PFSK-1 (cell line): ENCODE measurements around the gene TIMP1.

Experiments used
- FOXP2 ChIP-seq: optimal IDR thresholded peaks from 2 replicates; pipeline ENCODE3; 2011; ENCODE audit warnings: borderline replicate concordance, control low read depth, inconsistent platforms; ENCODE audit not compliant: insufficient read depth; ENCODE audit errors: extremely low read length, extremely low read depth
- POLR2AphosphoS5 ChIP-seq: IDR thresholded peaks from 2 replicates; pipeline ENCODE4 v1.6.1; 2012; ENCODE audit warnings: low read depth, mild to moderate bottlenecking, control low read depth, low read length, moderate library complexity
- REST ChIP-seq, 2 experiments: IDR thresholded peaks; 2 replicates each; pipeline versions ENCODE4 v1.6.1 to v1.8.0; 2011 to 2012; ENCODE audit warnings: low read depth in 2 of 2, low read length in 2 of 2, control low read depth in 1 of 2, inconsistent platforms in 1 of 2, mild to moderate bottlenecking in 1 of 2, moderate library complexity in 1 of 2; ENCODE audit not compliant: insufficient read depth in 1 of 2
- SIN3A ChIP-seq: IDR thresholded peaks from 2 replicates; pipeline ENCODE4 v1.6.1; 2012; ENCODE audit warnings: mild to moderate bottlenecking, low read length, moderate library complexity, borderline replicate concordance; ENCODE audit not compliant: insufficient read depth
- TAF1 ChIP-seq: IDR thresholded peaks from 2 replicates; pipeline ENCODE4 v1.6.1; 2012; ENCODE audit warnings: low read length, control low read depth, borderline replicate concordance; ENCODE audit not compliant: insufficient read depth

The TIMP1 gene

GRCh38 chrX:47608130-47608810 is 26.0 kb downstream of the TIMP1 start:
- TF ChIP-seq FOXP2: no peak
- no peak for TF ChIP-seq SIN3A
- TF ChIP-seq POLR2AphosphoS5: no peak
- no peak for TF ChIP-seq REST (IDR thresholded peaks at IDR 0.05; ENCODE audit: insufficient read depth in 1 of 2, low read depth in 2 of 2, low read length in 2 of 2)
- no peak for TF ChIP-seq TAF1

GRCh38 chrX:47610511-47610910 is 28.3 kb downstream of the TIMP1 start:
- TF ChIP-seq SIN3A: no peak
- no peak for TF ChIP-seq POLR2AphosphoS5
- TF ChIP-seq REST (IDR thresholded peaks at IDR 0.05; ENCODE audit: insufficient read depth in 1 of 2, low read depth in 2 of 2, low read length in 2 of 2): no peak
- TF ChIP-seq FOXP2: no peak
- TF ChIP-seq TAF1: no peak

- TF ChIP-seq SIN3A (no peak), POLR2AphosphoS5 (no peak)
Measured at GRCh38 chrX:47611489-47611888, 29.3 kb downstream of the TIMP1 start.

- no peak for TF ChIP-seq FOXP2
- TF ChIP-seq TAF1: no peak
- no peak for TF ChIP-seq REST (IDR thresholded peaks at IDR 0.05; ENCODE audit: insufficient read depth in 1 of 2, low read depth in 2 of 2, low read length in 2 of 2)
- TF ChIP-seq POLR2AphosphoS5: no peak
- no peak for TF ChIP-seq SIN3A
Measured at GRCh38 chrX:47611926-47612325, 29.7 kb downstream of the TIMP1 start.

- no peak for TF ChIP-seq FOXP2
- TF ChIP-seq REST (IDR thresholded peaks at IDR 0.05; ENCODE audit: insufficient read depth in 1 of 2, low read depth in 2 of 2, low read length in 2 of 2): no peak
- TF ChIP-seq POLR2AphosphoS5: no peak
- TF ChIP-seq TAF1: no peak
- TF ChIP-seq SIN3A: no peak
Measured at GRCh38 chrX:47612418-47612817, 30.2 kb downstream of the TIMP1 start.
